Measurements from ENCODE around the gene WASHC2C. TPM values are rescaled to one million over a fixed set of nuclear protein-coding genes. Genes with fewer than 3 reads are reported as not detected.
"Not testable (repeated sequence)": the region's sequence is repeated elsewhere in the genome, so short reads cannot be mapped to it uniquely, and the experiment has no call there.

WASHC2C gene
- total and polyA plus RNA-seq, 4 experiments from 2014 or later, result 4.2 to 77.2 (median 52.6) TPM

DNA sequence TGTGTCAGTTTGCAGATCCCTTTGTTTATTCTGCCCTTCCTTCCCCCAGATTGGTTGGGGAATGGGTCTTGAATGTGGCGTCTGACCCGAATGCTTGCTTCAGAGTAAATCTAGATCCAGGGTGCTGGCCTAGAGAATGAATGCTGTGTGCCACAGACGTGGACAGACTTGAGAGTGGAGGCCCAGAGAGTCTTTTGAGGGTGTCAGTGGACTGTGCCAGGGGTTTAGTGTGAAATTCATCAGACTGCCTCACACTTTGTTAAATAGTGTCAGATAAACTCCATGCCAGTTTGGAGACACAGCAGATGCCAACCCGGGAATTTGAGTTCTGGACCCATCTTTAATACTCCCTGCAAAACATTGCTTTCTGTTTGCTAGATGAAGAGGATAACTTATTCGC lies 25.1 kb downstream of the WASHC2C start:
- H3K27me3 Mint-ChIP-seq; H3K4me1 Mint-ChIP-seq; H3K4me3 ChIP-seq (ENCODE audit: low read length in 2 of 2); H3K4me3 Mint-ChIP-seq; CTCF ChIA-PET (ENCODE audit: partially characterized antibody); H3K36me3 ChIP-seq (ENCODE audit: insufficient read depth, low read length); H3K9me3 ChIP-seq (ENCODE audit: control insufficient read depth in 1 of 2, low read length in 2 of 2); H3K9me3 Mint-ChIP-seq; H3K4me1 ChIP-seq (ENCODE audit: insufficient read depth, low read length); H3K27ac ChIP-seq (ENCODE audit: low read depth, low read length); DNase-seq; H3K27me3 ChIP-seq (ENCODE audit: insufficient read depth, low read length); intact Hi-C loops (cut with micrococcal nuclease); POLR2A ChIA-PET (ENCODE audit: partially characterized antibody): not testable (repeated sequence)
- peaks cover 8 to 12% of the 10 kb centered on the region in 2 donors for H3K36me3 Mint-ChIP-seq
- peak overlapping the region in 1 of 7 donors; percentile 48 for H3K27ac Mint-ChIP-seq

DNA sequence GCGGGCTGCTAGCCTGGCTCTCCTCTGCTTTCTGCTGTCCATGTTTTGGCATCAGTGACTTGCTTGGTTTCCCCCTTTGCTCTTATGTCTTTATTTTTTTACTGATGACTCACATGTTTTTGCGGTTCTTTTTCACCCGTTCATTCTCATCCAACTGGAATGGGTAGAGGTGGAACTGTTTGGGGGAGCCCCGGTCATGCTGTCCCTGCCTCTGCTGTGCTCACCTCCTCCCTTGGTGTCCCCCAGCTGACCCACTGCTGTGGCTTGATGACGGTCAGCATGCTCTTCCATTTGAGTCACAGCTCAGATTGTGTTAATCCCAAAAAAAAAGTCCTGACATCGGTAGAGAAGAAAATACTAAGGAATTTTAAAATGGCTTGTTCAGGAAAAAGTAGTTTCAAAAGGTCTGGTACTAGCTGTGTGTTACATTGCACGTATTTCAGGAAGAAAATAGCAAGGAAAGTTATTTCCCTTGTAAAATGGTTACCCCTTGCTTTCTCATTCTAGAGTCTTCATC lies 27.0 kb downstream of the WASHC2C start:
- CTCF ChIA-PET (ENCODE audit: partially characterized antibody); DNase-seq; H3K4me1 Mint-ChIP-seq; H3K4me3 Mint-ChIP-seq; H3K4me3 ChIP-seq (ENCODE audit: low read length in 2 of 2); H3K9me3 Mint-ChIP-seq; intact Hi-C loops (cut with micrococcal nuclease); H3K9me3 ChIP-seq (ENCODE audit: control insufficient read depth in 1 of 2, low read length in 2 of 2); H3K27me3 ChIP-seq (ENCODE audit: insufficient read depth, low read length); H3K27ac Mint-ChIP-seq; POLR2A ChIA-PET (ENCODE audit: partially characterized antibody); H3K4me1 ChIP-seq (ENCODE audit: insufficient read depth, low read length); H3K27ac ChIP-seq (ENCODE audit: low read depth, low read length); H3K27me3 Mint-ChIP-seq; H3K36me3 ChIP-seq (ENCODE audit: insufficient read depth, low read length): not testable (repeated sequence)
- H3K36me3 Mint-ChIP-seq, result peaks cover 19 to 23% of the 10 kb centered on the region in 2 donors

DNA sequence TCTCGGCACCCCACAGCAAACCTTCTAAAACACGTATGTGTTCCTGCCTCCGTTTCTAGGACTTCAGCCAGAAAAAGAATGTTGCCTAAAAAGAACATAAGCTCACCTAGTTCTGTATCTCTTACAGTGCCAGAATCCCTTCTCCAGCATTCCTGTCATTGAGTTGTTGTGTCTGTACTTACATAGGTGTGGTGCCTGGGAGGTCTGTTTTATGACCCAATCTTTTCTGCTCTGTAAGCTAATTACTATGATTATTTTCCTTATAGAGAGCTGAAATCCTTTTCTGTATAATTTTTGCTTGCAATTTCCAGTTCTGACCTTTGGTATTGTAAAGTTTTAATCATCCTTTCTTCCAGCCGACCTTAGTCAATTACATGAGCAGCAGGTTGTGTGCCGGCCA lies 28.0 kb downstream of the WASHC2C start:
- H3K4me3 ChIP-seq (ENCODE audit: low read length in 2 of 2); DNase-seq; H3K36me3 ChIP-seq (ENCODE audit: insufficient read depth, low read length); H3K27ac ChIP-seq (ENCODE audit: low read depth, low read length); intact Hi-C loops (cut with micrococcal nuclease); H3K27me3 ChIP-seq (ENCODE audit: insufficient read depth, low read length); H3K27ac Mint-ChIP-seq; H3K4me1 Mint-ChIP-seq; H3K4me3 Mint-ChIP-seq; H3K27me3 Mint-ChIP-seq; H3K9me3 Mint-ChIP-seq; H3K9me3 ChIP-seq (ENCODE audit: control insufficient read depth in 1 of 2, low read length in 2 of 2); CTCF ChIA-PET (ENCODE audit: partially characterized antibody); POLR2A ChIA-PET (ENCODE audit: partially characterized antibody); H3K4me1 ChIP-seq (ENCODE audit: insufficient read depth, low read length): not testable (repeated sequence)
- peaks cover 19 to 24% of the 10 kb centered on the region in 2 donors for H3K36me3 Mint-ChIP-seq

DNA sequence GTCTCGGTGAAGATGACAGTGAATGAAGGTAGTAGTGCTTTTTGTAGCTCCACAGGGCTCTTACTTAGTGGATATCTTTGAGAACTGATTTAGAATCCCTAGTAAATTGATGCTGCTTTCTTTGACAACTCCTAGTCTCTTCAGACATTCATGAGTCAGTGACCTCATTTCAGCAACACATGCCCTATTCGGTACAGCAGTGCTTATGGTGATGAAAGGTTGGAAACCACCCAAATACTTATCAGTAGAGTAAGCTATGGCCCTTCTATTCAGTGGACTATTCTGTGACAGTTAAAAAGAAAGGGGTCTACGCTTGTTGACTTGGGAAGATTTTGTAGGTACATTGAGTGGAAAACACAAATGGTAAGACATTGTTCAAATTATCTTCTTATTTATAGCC lies 29.0 kb downstream of the WASHC2C start:
- H3K27ac ChIP-seq (ENCODE audit: low read depth, low read length); H3K9me3 Mint-ChIP-seq; H3K36me3 ChIP-seq (ENCODE audit: insufficient read depth, low read length); DNase-seq; H3K27me3 Mint-ChIP-seq; H3K4me3 ChIP-seq (ENCODE audit: low read length in 2 of 2); CTCF ChIA-PET (ENCODE audit: partially characterized antibody); H3K4me1 Mint-ChIP-seq; H3K9me3 ChIP-seq (ENCODE audit: control insufficient read depth in 1 of 2, low read length in 2 of 2); H3K4me3 Mint-ChIP-seq; H3K27me3 ChIP-seq (ENCODE audit: insufficient read depth, low read length); POLR2A ChIA-PET (ENCODE audit: partially characterized antibody); intact Hi-C loops (cut with micrococcal nuclease); H3K27ac Mint-ChIP-seq; H3K4me1 ChIP-seq (ENCODE audit: insufficient read depth, low read length): not testable (repeated sequence)
- peaks cover 19 to 24% of the 10 kb centered on the region in 2 donors for H3K36me3 Mint-ChIP-seq

DNA sequence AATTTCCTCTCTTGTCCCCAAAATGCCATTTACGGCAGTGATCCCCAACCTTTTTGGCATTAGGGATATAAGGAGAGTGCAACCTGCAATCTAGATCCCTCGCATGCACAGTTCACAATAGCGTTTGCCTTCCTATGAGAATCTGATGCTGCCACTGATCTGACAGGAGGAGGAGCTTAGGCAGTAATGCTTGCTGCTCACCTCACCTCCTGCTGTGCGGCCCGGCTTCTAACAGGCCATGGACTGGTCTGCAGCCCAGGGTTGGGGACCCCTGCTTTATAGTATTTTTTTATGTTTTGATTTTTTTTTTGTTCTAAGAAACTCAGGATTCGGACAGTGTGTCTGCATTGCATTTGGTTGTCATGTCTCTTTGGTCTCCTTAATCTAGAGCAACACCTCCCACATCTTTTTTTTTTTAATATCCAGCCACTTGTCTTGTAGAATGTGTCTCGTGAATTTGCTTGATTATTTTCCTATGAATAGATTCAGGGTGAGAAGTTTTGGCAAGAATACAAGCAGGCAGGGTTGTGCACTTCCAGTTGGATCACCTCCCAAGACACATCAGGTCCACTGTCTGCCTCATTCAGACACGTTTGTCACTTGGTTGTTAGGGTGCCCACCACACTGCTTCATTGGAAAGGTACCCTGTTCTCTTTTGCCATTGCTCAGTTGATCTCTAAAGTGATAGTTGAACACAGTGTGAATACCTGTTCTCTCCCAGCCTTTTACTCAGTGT lies 30.8 kb downstream of the WASHC2C start:
- intact Hi-C loops (cut with micrococcal nuclease); H3K27ac ChIP-seq (ENCODE audit: low read depth, low read length); H3K4me3 Mint-ChIP-seq; DNase-seq; H3K27me3 ChIP-seq (ENCODE audit: insufficient read depth, low read length); H3K9me3 Mint-ChIP-seq; H3K36me3 ChIP-seq (ENCODE audit: insufficient read depth, low read length); H3K27me3 Mint-ChIP-seq; H3K4me1 Mint-ChIP-seq; H3K9me3 ChIP-seq (ENCODE audit: control insufficient read depth in 1 of 2, low read length in 2 of 2); CTCF ChIA-PET (ENCODE audit: partially characterized antibody); H3K4me1 ChIP-seq (ENCODE audit: insufficient read depth, low read length); H3K4me3 ChIP-seq (ENCODE audit: low read length in 2 of 2); POLR2A ChIA-PET (ENCODE audit: partially characterized antibody); H3K27ac Mint-ChIP-seq: not testable (repeated sequence)
- H3K36me3 Mint-ChIP-seq, result peaks cover 19 to 26% of the 10 kb centered on the region in 2 donors

DNA sequence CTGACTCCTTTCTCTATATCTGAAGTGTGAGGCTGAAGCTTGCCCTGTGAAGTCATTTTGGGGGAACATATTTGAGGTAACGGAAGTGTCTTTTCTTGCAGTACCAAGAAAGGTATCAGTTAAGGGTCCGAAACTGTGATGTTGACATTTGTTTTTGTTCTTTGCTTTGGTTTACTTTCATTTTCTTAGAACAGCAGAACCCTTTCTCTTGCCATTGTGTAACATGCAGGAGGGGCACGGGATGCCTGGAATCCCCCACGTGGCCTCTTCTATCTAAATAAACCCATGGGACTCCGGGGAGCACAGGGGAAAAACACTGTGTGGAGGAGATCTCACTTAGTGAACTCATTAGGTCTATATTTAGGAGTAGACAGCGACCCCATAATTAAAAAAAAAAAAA lies 34.6 kb downstream of the WASHC2C start:
- H3K27ac Mint-ChIP-seq; H3K4me1 ChIP-seq (ENCODE audit: insufficient read depth, low read length); H3K9me3 Mint-ChIP-seq; H3K4me3 Mint-ChIP-seq; H3K27me3 Mint-ChIP-seq; H3K27me3 ChIP-seq (ENCODE audit: insufficient read depth, low read length); H3K4me1 Mint-ChIP-seq; POLR2A ChIA-PET (ENCODE audit: partially characterized antibody); H3K4me3 ChIP-seq (ENCODE audit: low read length in 2 of 2); H3K36me3 ChIP-seq (ENCODE audit: insufficient read depth, low read length); intact Hi-C loops (cut with micrococcal nuclease); H3K9me3 ChIP-seq (ENCODE audit: control insufficient read depth in 1 of 2, low read length in 2 of 2); CTCF ChIA-PET (ENCODE audit: partially characterized antibody); DNase-seq; H3K27ac ChIP-seq (ENCODE audit: low read depth, low read length): not testable (repeated sequence)
- H3K36me3 Mint-ChIP-seq, result peaks cover 15 to 24% of the 10 kb centered on the region in 2 donors

DNA sequence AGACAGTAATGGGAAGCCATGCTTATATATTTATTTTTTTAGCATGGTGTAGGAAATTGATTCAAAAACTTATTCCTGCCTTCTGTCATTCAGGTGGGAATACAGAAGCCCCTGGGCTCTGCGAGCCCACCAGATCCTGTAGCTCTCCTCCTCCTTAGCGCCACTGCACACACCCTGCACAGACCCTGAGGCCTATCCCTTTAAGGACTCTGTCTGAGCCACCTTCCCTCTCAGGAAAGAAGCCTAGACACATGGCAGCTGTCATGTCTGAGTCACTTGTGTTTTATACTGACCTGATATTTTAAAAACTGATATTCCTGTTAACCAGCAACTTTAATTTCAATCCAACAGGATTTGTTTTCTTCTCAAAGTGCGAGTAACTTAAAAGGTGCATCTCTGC lies 36.0 kb downstream of the WASHC2C start:
- peaks cover 9 to 19% of the 10 kb centered on the region in 2 donors for H3K36me3 Mint-ChIP-seq
- CTCF ChIA-PET (ENCODE audit: partially characterized antibody); H3K36me3 ChIP-seq (ENCODE audit: insufficient read depth, low read length); H3K4me3 ChIP-seq (ENCODE audit: low read length in 2 of 2); H3K27me3 Mint-ChIP-seq; POLR2A ChIA-PET (ENCODE audit: partially characterized antibody); H3K4me1 Mint-ChIP-seq; H3K27ac ChIP-seq (ENCODE audit: low read depth, low read length); intact Hi-C loops (cut with micrococcal nuclease); H3K27ac Mint-ChIP-seq; H3K9me3 ChIP-seq (ENCODE audit: control insufficient read depth in 1 of 2, low read length in 2 of 2); H3K9me3 Mint-ChIP-seq; H3K27me3 ChIP-seq (ENCODE audit: insufficient read depth, low read length); H3K4me1 ChIP-seq (ENCODE audit: insufficient read depth, low read length); H3K4me3 Mint-ChIP-seq; DNase-seq: not testable (repeated sequence)

DNA sequence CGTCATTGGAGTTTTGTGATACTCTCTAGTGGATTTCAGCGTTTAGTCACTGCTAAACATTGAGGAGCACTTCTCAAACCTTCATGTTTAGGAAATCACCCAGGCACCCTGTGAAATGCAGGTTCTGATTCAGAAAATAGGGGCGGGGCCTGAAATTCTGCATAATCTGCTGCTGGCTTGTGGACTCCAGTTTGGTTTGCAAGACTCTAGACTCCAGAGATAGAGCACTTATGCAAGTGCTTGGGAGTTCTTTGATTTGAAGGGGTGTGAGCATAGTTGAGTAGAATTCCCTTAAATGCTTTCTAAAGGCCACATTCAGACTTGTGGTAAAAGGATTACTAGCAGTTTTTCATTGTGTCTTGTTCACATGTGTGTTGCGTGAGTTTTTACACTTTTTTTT lies 41.3 kb downstream of the WASHC2C start:
- H3K27ac ChIP-seq (ENCODE audit: low read depth, low read length); H3K4me3 ChIP-seq (ENCODE audit: low read length in 2 of 2); CTCF ChIA-PET (ENCODE audit: partially characterized antibody); H3K9me3 ChIP-seq (ENCODE audit: control insufficient read depth in 1 of 2, low read length in 2 of 2); H3K9me3 Mint-ChIP-seq; intact Hi-C loops (cut with micrococcal nuclease); H3K4me1 ChIP-seq (ENCODE audit: insufficient read depth, low read length); H3K27me3 ChIP-seq (ENCODE audit: insufficient read depth, low read length); H3K36me3 ChIP-seq (ENCODE audit: insufficient read depth, low read length); H3K4me1 Mint-ChIP-seq; H3K4me3 Mint-ChIP-seq; H3K27me3 Mint-ChIP-seq; POLR2A ChIA-PET (ENCODE audit: partially characterized antibody); DNase-seq; H3K27ac Mint-ChIP-seq: not testable (repeated sequence)
- H3K36me3 Mint-ChIP-seq, result peaks cover 9 to 16% of the 10 kb centered on the region in 2 donors
